HG02588 (cell line): ENCODE measurements around the gene CLIC4.
"Not testable (repeated sequence)": the region's sequence is repeated elsewhere in the genome, so short reads cannot be mapped to it uniquely, and the experiment has no call there.

Experiments
- ATAC-seq: cut with Tn5 transposase; IDR thresholded peaks from one replicate; pipeline ENCODE4 v1.9.1; 2021; ENCODE audit warnings: mild to moderate bottlenecking, moderate library complexity; ENCODE audit not compliant: unreplicated experiment

CLIC4 gene

GRCh38 chr1:24717887-24718650 lies 27.2 kb upstream of the CLIC4 start:
- no peak for ATAC-seq

DNA sequence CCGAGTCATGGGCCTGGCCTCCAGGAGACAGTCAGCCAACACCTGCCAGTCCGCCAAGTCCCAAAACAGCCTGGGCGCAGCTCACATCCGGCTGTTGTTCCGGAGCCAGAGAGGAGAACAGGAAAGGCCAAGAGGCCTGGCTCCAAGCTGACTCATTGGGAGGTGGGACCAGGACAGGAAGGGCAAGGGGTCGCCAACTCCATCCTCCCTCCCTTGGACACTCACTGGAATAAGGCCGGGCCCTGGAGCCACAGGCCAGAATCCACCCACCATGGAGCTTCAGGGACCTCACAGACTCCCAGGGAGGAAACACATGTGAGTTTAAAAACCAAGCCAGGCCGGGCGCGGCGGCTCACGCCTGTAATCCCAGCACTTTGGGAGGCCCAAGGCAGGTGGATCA lies 25.1 kb upstream of the CLIC4 start:
- no peak for ATAC-seq

DNA sequence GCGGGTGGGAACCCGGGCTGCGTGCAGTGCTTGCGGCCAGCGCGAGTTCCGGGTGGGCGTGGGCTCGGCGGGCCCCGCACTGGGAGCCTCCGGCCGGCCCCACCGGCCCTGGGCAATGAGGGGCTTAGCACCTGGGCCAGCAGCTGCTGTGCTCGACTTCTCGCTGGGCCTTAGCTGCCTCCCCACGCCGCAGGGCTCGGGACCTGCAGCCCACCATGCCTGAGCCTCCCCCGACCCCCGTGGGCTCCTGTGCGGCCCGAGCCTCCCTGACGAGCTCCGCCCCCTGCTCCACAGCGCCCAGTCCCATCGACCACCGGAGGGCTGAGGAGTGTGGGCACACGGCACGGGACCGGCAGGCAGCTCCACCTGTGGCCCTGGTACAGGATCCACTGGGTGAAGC lies 23.7 kb upstream of the CLIC4 start:
- ATAC-seq = no peak

GRCh38 chr1:24722073-24723035 lies 22.9 kb upstream of the CLIC4 start:
- ATAC-seq = not testable (repeated sequence)

- ATAC-seq = no peak
Observed at GRCh38 chr1:24724345-24725208, 20.7 kb upstream of the CLIC4 start.

- no peak for ATAC-seq
Observed at GRCh38 chr1:24725209-24725651, 20.0 kb upstream of the CLIC4 start.

DNA sequence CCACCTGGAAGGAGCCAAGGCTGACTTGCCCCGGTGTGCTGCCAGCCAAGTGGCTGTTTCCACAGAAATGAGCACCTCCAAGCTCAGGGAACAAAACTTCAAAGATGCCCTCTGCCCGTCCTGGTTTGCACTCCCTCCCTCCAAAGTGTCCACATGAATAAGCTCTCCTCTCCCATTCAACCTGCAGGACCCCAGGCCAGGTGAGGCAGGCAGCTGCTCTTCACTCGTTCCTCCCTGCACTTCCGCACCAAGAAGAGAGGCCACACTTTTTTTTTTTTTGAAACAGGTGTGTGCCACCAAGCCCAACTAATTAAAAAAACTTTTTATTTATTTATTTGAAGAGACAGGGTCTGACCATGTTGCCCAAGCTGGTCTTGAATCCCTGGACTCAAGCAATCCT lies 18.5 kb upstream of the CLIC4 start:
- no peak for ATAC-seq

- peak; percentile 80 for ATAC-seq
Observed at GRCh38 chr1:24727501-24728216, 17.6 kb upstream of the CLIC4 start.

DNA sequence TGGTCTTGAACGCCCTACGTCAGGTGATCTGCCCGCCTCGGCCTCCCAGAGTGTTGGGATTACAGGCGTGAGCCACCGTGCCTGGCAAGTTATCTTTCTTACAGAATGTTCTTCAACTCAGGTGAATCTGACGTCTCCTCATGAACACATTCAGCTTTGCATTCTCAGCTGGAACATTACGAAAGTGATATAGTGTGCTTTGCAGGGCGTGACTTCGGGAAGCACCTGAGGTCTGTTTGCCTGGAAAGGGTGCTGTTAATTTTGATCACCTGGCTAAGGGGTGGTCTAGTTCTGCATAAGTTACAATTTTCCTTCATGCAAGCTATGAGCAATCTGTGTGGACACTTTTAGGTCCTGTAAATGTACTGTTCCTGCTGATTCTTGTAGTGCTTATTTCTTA lies 16.3 kb upstream of the CLIC4 start:
- ATAC-seq = no peak

DNA sequence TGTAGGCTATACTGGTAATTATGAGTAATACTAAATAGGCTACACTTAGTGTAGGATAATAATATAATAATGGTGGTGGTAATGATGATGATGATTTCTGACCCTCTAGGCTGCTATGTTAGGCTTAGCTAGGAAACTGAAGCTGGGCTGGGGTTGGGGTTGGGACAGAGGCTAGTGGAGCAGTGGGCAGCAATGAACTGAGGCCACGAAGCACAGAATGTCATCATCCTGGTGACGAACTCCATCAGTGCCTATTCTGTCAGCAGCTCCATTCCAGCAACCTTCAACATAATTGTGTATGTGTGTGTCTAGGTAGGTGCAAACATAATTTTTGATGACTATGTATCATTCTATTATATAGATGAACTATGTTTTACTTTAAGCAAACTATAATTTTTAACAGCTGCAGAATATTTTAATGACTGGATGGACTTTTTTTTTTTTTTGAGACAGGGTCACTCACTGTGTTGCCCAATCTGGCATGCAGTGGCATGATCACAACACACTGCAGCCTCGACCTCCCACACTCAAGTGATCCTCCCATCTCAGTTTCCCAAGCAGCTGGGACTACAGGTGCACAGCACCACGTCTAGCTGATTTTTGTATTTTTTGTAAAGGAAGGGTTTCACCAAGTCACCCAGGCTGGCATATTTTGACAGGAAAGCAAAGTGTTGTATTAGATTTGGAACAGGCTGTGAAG lies 12.9 kb upstream of the CLIC4 start:
- no peak for ATAC-seq

DNA sequence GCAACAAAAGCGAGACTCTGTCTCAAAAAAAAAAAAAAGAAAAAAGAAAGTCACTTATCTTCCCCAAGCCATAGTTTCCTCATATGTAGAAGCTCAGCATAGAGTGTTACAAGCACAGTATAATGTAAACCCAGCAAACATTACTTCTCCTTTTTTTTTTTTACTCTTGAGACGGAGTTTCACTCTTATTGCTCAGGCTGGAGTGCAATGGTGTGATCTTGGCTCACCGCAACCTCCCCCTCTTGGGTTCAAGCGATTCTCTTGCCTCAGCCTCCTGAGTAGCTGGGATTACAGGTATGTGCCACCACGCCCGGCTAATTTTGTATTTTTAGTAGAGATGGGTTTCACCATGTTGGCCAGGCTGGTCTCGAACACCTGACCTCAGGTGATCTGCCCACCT lies 11.9 kb upstream of the CLIC4 start:
- ATAC-seq = not testable (repeated sequence)

GRCh38 chr1:24735156-24735508 lies 10.1 kb upstream of the CLIC4 start:
- no peak for ATAC-seq

DNA sequence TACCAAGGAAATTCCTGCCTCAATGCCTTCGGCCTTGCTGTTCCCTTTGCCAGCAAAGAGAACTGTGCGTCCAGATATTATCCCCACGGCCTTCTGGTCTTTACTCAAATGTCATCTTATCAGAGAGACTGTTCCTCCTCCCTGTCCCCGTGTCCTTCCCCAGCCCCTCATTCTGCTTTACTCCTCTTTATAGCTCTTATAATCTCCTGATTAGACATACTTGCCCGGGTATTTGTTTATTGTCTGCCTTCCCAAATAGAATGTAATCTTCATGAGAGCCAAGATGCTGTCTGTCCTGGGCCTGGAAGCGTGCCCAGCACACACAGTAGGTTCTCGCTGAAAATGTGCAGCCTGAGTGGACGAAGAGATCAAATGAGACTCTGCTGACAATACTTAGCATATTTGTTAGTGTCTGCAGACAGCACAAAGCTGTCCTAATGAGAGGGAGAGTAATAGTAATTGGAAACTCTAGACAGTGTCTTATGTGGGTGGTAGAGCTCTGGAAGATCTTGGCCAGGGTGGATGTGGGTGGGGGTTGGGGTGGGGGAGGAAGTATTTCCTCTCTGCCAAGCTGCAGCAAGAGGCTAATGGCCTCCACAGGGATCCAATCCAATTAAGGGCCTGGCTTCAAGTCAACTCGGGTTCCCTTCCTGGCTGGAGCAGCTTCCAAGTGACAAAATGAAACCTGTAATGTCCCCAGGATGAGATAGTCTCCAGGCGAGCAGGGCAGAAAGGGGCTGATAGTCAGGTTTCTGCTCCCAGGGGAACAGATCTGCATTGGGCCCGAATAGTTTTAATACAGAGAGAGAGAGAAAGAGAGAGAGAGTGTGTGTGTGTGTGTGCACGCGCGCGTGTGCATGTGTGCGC lies 9.5 kb upstream of the CLIC4 start:
- no peak for ATAC-seq

DNA sequence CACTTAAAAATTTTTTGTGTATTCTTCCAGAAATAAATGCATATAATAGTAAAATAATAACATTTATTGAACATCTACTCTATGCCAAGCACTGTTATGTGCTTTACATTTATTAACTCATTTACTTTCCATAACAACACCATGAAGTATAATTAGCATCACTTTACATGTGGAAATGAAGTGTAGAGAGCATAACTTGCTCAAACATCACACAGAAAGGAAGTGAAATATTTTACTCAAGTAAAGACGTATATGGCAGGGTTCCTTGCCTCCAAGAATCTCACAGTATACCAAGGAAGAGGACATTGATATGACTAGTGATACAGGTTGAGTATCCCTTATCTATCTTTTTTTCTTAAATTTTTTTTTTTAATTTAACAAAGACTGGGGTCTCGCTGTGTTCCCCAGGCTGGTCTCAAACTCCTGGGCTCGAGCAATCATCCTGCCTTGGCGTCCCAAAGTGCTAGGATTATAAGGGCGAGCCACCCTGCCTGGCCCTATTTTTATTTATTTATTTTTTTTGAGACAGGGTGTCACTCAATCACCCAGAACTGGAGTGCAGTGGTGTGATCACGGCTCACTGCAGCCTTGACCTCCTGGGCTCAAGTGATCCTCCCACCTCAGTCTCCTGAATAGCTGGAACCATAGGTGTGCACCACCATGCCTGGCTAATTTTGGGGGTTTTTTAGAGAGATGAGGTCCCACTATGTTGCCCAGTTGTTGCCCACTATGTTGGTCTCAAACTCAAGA lies 7.7 kb upstream of the CLIC4 start:
- no peak for ATAC-seq

DNA sequence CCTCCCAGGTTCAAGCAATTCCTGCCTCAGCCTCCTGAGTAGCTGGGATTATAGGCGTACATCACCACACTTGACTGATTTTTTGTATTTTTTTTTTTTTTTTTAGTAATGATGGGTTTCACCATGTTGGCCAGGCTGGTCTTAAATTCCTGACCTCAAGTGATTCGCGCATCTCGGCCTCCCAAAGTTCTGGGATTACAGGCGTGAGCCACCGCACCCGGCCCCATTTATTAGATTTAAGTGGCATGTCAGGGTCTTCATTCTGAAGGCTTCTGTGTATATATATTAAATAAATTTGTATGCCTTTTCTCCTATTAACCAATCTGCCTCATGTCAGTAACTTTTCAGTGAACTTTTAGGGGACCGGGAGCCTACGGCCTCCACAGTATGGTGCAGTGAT lies 6.0 kb upstream of the CLIC4 start:
- no peak for ATAC-seq

DNA sequence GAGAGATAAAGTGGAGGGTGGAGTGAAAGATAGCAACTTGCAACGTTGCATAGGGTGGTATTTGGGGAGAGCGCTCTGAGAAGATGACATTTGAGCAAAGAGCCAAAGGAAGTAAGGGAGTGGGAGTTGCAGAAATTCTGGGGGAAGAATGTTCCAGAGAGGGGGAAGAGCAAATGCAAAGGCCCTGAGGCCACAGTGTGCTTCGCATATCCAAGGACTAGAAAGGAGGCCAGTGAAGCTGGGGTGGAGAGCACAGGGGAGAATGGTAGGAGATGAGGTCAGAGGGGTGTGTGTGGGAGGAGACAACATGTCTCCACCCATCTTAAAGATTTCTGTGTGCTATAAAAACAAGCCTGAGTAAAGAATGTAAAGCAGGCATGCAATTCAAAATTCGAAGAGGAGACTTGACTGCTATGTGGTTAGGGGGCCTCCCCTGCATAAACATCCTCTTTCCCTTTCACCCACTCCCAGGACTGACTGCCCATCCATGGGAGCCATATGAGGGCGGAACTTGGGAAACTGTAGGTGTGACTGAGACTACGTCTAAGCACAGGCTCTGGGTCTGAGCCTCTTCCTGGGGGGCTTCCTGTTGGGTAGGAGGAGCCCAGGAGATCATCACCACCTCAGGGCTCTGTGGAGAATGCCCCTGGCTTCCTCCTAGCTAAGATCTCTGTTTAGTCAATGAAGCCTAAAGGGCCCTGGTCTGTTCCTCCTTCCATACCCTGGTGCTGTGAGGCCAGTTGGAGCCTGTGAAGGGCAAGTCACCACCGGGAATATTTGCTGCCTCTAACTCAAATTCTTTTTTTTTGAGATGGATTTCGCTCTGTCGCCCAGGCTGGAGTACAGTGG lies 2.9 kb upstream of the CLIC4 start:
- no peak for ATAC-seq
